ENCODE measurements around the gene CDK18. TPM values are rescaled to one million over a fixed set of nuclear protein-coding genes. Genes with fewer than 3 reads are reported as not detected.

CDK18 gene
- polyA plus RNA-seq, 4 donors: 20.1 to 34.5 (median 25.5) TPM

- DNase-seq (ENCODE audit: low read depth in 4 of 4, low spot score in 3 of 4): no peak
Measured at GRCh38 chr1:205520709-205521108, 16.2 kb downstream of the CDK18 start.

DNA sequence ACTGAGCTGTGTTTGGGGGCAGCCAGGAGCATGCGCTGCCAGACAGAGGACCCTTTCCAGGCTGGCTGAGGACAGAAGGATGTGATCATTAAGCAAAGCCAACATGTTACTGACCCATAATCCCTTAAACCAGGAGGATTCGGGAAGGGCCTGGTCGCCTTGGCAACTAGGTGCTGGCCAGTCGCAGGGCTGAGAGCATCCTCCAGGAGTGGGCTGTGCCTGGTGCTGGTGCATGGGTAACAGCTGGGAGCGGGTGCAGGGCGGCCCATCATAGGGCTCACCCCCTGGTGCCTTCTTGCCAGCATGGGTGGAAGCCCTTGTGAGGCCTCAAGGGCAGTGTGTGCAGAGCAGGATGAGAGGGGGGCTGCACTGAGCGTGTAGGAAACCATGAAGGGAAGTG is 17.2 kb downstream of the CDK18 start:
- DNase-seq (ENCODE audit: low read depth in 4 of 4, low spot score in 3 of 4): no peak

- DNase-seq (ENCODE audit: low read depth in 4 of 4, low spot score in 3 of 4): no peak
Measured at GRCh38 chr1:205522692-205523091, 18.2 kb downstream of the CDK18 start.

DNA sequence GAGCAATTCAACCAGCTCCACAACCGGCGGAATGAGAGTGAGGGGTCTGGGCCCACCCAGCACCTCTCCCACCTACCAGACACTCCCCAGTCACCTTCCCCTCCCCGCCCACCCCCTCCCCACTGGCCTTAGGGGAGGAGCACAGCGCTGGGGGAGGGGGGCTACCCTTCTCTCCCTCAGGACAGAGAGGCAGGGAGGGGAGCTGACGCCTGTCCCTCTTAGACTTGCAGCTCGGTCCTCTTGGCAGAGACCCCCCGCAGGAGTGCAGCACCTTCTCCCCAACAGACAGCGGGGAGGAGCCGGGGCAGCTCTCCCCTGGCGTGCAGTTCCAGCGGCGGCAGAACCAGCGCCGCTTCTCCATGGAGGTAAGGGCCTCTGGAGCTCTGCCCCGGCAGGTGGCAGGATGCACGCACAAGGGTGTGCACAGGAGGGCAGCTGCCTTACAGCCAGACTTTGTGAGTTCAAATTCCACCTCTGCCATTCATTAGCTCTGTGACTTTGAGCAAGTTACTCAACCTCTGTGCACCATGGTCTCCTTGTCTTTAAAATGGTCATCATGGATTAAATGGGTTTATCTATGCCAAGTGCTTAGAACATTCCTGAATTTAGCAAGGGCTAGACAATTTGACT is 18.9 kb downstream of the CDK18 start:
- DNase-seq (ENCODE audit: low read depth in 4 of 4, low spot score in 3 of 4): no peak

GRCh38 chr1:205523891-205524793 is 19.7 kb downstream of the CDK18 start:
- DNase-seq (ENCODE audit: low read depth in 4 of 4, low spot score in 3 of 4): peak in 1 of 4 donors; percentile 63

DNA sequence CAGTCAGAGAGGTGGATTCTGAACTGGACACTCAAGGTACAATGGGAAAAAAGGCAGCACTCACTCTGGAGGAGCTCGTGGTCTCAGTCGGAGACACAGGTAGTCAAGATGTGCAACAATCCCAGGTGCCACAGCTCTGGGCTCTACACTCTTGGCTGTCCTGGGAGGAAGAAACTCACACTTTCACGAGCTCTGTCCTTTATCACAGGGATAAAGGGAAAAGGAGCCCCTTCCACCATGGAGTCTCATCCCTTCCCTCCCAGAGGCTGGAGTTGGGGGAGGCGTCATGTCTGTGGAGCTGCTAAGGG is 20.3 kb downstream of the CDK18 start:
- no peak for DNase-seq (ENCODE audit: low read depth in 4 of 4, low spot score in 3 of 4)

DNA sequence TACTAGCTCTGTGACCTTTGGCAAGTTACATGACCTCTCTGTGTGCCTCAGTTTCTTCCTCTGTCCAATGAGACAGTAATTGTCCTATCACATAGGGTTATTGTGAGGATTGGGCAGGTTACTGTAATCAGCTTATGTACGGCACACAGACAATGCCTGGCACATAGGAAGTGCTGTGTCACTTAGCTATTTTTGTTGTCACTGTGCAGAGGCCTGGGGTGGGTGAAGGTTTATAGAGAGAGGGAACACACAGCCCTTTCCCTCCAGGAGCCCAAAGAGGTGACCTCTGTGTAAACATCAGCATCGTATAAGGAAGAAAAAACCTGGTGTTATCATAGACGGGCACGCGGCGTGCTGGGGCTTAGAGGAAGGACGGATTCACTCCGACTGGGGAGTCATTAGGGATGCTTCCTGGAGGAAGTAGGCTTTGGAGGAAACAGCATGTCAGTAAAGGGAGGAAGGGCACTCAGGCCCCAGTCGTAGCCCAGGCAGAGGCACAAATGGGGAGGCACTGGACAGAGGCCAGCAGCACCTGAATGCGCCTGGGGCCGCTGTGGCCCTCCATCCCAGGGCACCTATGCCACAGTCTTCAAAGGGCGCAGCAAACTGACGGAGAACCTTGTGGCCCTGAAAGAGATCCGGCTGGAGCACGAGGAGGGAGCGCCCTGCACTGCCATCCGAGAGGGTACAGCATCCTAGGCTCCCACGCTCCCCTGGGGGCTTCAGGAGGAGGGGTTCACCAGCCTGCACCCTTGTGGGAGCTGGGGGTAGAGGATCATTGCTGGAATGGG is 21.2 kb downstream of the CDK18 start:
- DNase-seq (ENCODE audit: low read depth in 4 of 4, low spot score in 3 of 4): no peak

- no peak for DNase-seq (ENCODE audit: low read depth in 4 of 4, low spot score in 3 of 4)
Measured at GRCh38 chr1:205526431-205526830, 22.0 kb downstream of the CDK18 start.

- DNase-seq (ENCODE audit: low read depth in 4 of 4, low spot score in 3 of 4): no peak
Measured at GRCh38 chr1:205527931-205528330, 23.5 kb downstream of the CDK18 start.

DNA sequence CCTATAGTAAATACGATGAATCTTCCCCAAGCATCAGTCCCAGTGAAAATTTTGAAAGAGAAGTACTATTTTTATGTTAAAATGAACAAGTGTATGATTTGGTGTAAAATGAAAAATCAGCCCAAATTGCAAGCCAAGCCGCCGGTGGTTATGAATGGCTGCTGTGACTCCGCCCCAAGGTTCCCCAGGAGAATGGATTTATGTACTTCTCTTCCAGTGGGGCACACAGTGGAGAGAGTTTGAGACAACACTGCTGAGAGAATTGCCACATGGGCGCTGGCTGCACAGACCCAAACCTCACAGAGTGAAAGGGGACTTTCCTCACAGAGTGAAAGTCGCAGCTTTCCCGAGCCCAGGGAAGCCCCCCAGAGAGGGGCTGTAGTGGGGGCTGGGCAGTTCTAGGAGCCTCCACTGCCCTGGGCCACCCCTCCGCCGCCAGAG is 24.0 kb downstream of the CDK18 start:
- DNase-seq (ENCODE audit: low read depth in 4 of 4, low spot score in 3 of 4): no peak

- peak in 3 of 4 donors; percentile 72 to 78 (median 74) for DNase-seq (ENCODE audit: low read depth in 4 of 4, low spot score in 3 of 4)
Measured at GRCh38 chr1:205528887-205529825, 24.7 kb downstream of the CDK18 start.

- no peak for DNase-seq (ENCODE audit: low read depth in 4 of 4, low spot score in 3 of 4)
Measured at GRCh38 chr1:205530116-205530515, 25.6 kb downstream of the CDK18 start.

GRCh38 chr1:205531191-205532025 is 26.9 kb downstream of the CDK18 start:
- DNase-seq (ENCODE audit: low read depth in 4 of 4, low spot score in 3 of 4): no peak

- DNase-seq (ENCODE audit: low read depth in 4 of 4, low spot score in 3 of 4): no peak
Measured at GRCh38 chr1:205532026-205532898, 27.8 kb downstream of the CDK18 start.

DNA sequence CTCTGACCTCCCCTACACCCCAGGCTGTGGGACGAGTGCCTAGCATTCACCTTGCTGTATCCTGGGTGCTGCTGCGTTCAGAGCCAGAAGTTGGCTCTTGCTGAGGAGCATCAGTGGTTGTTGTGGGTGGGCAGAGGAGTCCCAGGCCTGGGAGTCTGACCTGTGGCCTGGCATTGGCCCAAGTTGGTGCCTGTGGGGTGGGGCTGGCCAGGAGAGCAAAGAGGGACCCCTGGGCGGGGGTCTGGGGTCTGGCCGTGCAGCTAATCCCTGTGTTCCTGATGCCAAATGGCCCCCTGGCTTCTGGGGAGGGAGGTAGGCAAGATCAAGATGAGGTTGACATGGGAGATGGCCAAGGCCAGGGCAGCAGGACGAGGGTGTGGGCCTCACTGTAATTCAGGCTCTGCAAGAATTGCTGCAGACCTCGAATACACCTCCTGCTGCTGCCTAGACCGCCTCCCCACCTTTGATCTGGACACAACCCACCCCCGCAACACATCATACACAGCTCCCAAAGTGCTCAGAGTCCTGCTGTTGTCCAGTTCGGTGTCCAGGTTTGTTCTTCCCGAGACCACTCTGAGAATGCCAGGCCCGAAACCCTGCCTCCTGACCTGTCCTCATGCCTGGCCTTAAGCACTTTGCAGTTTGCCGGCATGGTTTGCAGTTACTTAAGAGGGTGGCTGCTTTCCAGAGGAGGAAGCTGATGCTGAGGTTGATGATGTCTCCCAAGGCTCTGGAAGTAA is 28.7 kb downstream of the CDK18 start:
- no peak for DNase-seq (ENCODE audit: low read depth in 4 of 4, low spot score in 3 of 4)

DNA sequence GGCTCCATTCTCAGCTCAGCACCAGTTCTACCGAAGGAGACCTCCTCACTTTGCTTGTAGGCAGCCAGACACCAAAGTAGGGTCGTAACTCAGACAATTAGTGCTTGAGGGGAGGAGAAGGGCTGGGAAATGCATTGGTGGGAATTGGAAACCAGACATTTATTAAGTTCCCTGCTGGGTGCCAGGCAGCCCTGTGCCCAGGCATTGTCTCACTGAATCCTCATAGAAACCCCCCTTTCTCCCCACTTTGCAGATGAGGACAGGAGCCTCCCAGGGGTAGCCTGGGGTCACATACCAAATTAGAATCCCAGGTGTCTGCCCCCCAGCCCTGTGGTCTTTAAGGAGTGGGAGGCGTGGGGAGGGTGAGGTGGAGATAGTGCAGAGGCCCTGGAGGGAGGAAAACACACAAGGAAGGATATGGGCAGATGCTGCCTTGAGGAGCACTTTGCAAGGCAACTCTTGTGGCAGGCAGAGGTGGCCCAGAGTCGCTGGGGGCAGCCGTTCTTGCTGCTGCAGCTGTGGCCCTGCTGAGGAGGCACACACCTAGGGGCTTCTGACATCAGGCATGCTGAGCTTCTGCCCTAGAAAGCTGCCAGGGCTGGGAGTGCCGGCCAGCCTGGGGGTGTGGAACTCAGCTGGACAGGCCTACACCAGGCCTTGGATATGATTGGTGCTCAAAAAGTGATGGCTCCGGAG is 29.4 kb downstream of the CDK18 start:
- no peak for DNase-seq (ENCODE audit: low read depth in 4 of 4, low spot score in 3 of 4)

- no peak for DNase-seq (ENCODE audit: low read depth in 4 of 4, low spot score in 3 of 4)
Measured at GRCh38 chr1:205534444-205534985, 30.0 kb downstream of the CDK18 start.

Data from right renal pelvis (tissue), 4 donors.